HUES48 (cell line): ENCODE data around the gene VSTM4.

ENCODE experiments used
- H3K27ac ChIP-seq: one replicate; pipeline ENCODE4 v1.7.0; 2013; ENCODE audit warnings: low read depth, low read length, inconsistent platforms
- H3K27me3 ChIP-seq: 2 replicates; pipeline ENCODE4 v1.6.1; 2013; ENCODE audit warnings: mild to moderate bottlenecking, low read length; ENCODE audit not compliant: control insufficient read depth, insufficient read depth
- H3K36me3 ChIP-seq: 2 replicates; pipeline ENCODE4 v1.6.1; 2013; ENCODE audit warnings: low read length; ENCODE audit not compliant: control insufficient read depth, insufficient read depth
- H3K4me1 ChIP-seq: 2 replicates; pipeline ENCODE4 v1.6.1; 2013; ENCODE audit warnings: mild to moderate bottlenecking, low read length; ENCODE audit not compliant: control insufficient read depth, insufficient read depth
- H3K4me3 ChIP-seq: 2 replicates; pipeline ENCODE4 v1.5.1; 2013; ENCODE audit warnings: mild to moderate bottlenecking, low read depth, low read length
- H3K9ac ChIP-seq: 2 replicates; pipeline ENCODE4 v1.6.1; 2013; ENCODE audit warnings: mild to moderate bottlenecking, low read depth, low read length, moderate library complexity
- H3K9me3 ChIP-seq: 2 replicates; pipeline ENCODE4 v1.6.1; 2013; ENCODE audit warnings: low read length; ENCODE audit not compliant: control insufficient read depth, insufficient read depth

Gene VSTM4

DNA sequence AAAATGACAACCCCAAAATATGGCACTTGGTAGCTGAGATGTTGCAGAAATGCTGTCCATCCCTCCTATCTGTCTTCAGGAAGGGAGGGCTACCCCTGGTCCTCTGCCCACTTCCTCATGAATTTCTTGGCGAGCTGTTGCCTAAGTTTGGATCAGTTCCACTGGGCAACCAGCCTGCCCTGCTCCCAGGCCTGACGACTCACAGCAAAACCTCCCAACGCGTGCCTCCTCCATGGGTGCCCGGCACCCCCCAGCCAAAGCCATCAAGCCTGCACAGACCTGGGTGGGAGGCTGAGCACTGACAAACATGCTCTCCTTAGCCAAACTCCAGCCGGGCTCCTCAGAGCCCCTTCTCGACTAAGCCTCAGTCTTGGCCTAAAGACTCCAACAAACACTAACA lies 8.9 kb downstream of the VSTM4 start:
- Histone ChIP-seq H3K4me3 (no peak overlapping the region), H3K27me3 (no peaks in the 10 kb centered on the region), H3K27ac (no peak overlapping the region), H3K9me3 (no peaks in the 10 kb centered on the region), H3K36me3 (no peaks in the 10 kb centered on the region), H3K4me1 (no peaks in the 10 kb centered on the region), H3K9ac (no peak overlapping the region)

GRCh38 chr10:49105076-49105475 lies 10.2 kb downstream of the VSTM4 start:
- Histone ChIP-seq H3K27ac (no peak overlapping the region), H3K9ac (no peak overlapping the region), H3K36me3 (no peaks in the 10 kb centered on the region), H3K27me3 (no peaks in the 10 kb centered on the region), H3K4me1 (no peaks in the 10 kb centered on the region), H3K4me3 (no peak overlapping the region), H3K9me3 (no peaks in the 10 kb centered on the region)

DNA sequence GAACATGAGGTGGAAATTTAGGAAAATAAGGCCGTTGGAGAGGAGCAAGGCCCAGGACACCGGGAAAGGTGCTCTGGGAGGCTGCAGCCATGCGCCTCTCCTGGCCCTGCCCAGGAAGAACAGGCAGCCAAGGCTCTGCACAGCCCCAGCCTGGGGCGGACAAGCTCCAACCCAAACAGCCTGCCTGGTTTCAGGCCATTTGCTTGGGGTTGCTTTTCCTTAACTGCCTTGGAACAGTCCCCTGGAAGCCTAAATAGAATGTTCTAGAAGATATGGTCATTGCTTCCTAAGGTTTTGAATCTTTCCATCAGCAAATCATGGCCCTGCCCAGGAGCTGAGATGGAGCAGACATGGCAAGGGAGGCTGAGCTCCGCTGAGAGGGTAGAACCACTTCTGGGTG lies 11.0 kb downstream of the VSTM4 start:
- Histone ChIP-seq H3K4me3 (no peak overlapping the region), H3K9ac (no peak overlapping the region), H3K36me3 (no peaks in the 10 kb centered on the region), H3K4me1 (no peaks in the 10 kb centered on the region), H3K9me3 (no peaks in the 10 kb centered on the region), H3K27me3 (no peaks in the 10 kb centered on the region), H3K27ac (no peak overlapping the region)

GRCh38 chr10:49103761-49104160 lies 11.6 kb downstream of the VSTM4 start:
- no peaks in the 10 kb centered on the region for H3K36me3 ChIP-seq
- no peak overlapping the region for H3K9ac ChIP-seq
- H3K27ac ChIP-seq: no peak overlapping the region
- H3K27me3 ChIP-seq: no peaks in the 10 kb centered on the region
- H3K4me3 ChIP-seq: no peak overlapping the region
- no peaks in the 10 kb centered on the region for H3K9me3 ChIP-seq
- H3K4me1 ChIP-seq: no peaks in the 10 kb centered on the region

GRCh38 chr10:49099046-49099445 lies 16.3 kb downstream of the VSTM4 start:
- H3K4me3 ChIP-seq: no peak overlapping the region
- no peaks in the 10 kb centered on the region for H3K27me3 ChIP-seq
- no peak overlapping the region for H3K9ac ChIP-seq
- no peak overlapping the region for H3K27ac ChIP-seq
- no peaks in the 10 kb centered on the region for H3K36me3 ChIP-seq
- no peaks in the 10 kb centered on the region for H3K9me3 ChIP-seq
- no peaks in the 10 kb centered on the region for H3K4me1 ChIP-seq

GRCh38 chr10:49096890-49097445 lies 18.4 kb downstream of the VSTM4 start:
- Histone ChIP-seq H3K9ac (no peak overlapping the region), H3K9me3 (no peaks in the 10 kb centered on the region), H3K4me3 (no peak overlapping the region), H3K4me1 (no peaks in the 10 kb centered on the region), H3K36me3 (no peaks in the 10 kb centered on the region), H3K27me3 (no peaks in the 10 kb centered on the region), H3K27ac (no peak overlapping the region)

GRCh38 chr10:49094646-49095045 lies 20.7 kb downstream of the VSTM4 start:
- no peak overlapping the region for H3K9ac ChIP-seq

DNA sequence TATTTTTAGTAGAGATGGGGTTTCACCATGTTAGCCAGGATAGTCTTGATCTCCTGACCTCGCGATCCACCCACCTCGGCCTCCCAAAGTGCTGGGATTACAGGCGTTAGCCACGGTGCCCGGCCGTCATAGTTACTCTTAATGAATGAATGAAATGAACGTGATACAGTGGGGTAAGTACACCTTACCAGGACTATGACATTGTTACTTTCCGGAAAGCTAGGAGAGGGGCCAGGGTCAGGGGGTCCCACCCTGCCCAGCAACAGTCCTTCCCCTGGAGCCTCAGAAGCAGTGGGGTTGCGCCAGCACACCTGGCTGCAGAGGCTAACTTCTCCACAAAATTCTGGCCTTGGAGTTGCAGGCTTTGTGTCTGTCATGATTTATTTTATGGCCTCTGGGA lies 21.4 kb downstream of the VSTM4 start:
- Histone ChIP-seq H3K27ac (no peak overlapping the region), H3K4me3 (no peak overlapping the region)

More at GRCh38 chr10:49094646-49095045, 20.7 kb downstream of the VSTM4 start:
- Histone ChIP-seq H3K4me1 (no peaks in the 10 kb centered on the region), H3K9me3 (no peaks in the 10 kb centered on the region), H3K27me3 (no peaks in the 10 kb centered on the region), H3K4me3 (no peak overlapping the region), H3K27ac (no peak overlapping the region), H3K36me3 (no peaks in the 10 kb centered on the region)

DNA sequence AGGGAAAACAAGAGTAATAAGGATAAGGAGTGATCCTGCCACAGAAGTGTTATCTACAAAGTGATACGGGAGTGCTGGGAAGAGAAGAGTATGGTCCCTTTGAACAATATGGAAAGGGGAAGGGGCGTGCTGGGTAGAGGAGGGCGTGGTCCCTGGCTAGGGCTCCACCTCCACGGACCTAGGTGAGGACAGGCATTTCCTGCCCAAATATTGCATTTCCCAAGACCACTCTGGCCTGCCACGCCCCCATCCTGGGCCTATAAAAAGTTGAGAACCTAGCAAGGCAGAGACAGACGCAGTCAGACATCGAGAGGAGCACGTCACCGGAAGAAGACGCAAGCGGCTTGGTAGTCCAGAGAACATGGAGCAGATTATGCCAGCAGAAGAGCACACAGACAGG lies 22.8 kb downstream of the VSTM4 start:
- Histone ChIP-seq H3K27me3 (no peaks in the 10 kb centered on the region), H3K9me3 (0 out of 2 replicates have a peak, but pooled peaks cover under 1% of the 10 kb centered on the region), H3K36me3 (no peaks in the 10 kb centered on the region), H3K9ac (no peak overlapping the region), H3K27ac (no peak overlapping the region), H3K4me3 (no peak overlapping the region), H3K4me1 (peaks cover 6% of the 10 kb centered on the region; the same call in 1 of the 2 replicates)

More for the DNA sequence above, 21.4 kb downstream of the VSTM4 start:
- peaks cover 5% of the 10 kb centered on the region; the same call in 1 of the 2 replicates for H3K4me1 ChIP-seq
- H3K36me3 ChIP-seq: no peaks in the 10 kb centered on the region
- H3K9me3 ChIP-seq: no peaks in the 10 kb centered on the region
- no peak overlapping the region for H3K9ac ChIP-seq
- H3K27me3 ChIP-seq: no peaks in the 10 kb centered on the region

DNA sequence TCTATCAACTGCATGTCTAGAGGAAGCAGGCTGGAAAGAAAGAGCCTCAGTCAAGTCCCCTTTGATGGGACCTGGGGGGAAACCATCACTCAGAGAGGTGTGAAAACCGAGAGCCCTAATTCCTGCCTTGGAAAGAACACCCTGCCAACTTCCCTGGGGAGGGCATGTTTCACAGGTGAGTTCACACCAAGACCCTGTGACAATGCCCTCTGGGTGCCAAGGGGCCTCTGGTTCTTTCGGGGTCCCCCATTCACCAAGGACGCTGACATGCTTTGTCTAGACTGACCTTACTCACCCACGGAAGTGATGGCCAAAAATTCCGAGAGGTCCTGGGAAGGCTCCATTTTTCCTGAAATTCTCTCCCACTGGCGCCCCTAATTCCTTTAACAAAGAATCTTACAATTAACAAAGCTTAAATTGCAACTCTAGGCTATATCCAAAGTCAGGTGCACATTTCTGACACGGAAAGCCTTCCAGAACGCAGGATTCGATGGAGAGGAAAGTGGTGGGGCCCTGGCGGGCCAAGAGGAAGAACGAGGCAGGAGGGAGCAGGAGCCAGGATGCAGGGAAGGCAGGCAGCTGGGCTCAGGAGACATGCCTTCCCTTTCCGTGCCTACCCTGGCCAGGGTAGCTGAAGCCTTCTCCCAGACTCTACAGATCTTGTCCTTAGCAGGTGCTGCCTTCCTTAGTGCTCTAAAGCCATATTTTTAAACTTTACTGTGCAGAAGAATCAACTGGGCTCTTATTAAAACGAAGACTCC lies 23.7 kb downstream of the VSTM4 start:
- Histone ChIP-seq H3K27ac (no peak overlapping the region), H3K36me3 (no peaks in the 10 kb centered on the region), H3K27me3 (no peaks in the 10 kb centered on the region), H3K4me1 (peaks cover 6% of the 10 kb centered on the region; the same call in 1 of the 2 replicates), H3K9me3 (peaks cover 9% of the 10 kb centered on the region; the same call in 1 of the 2 replicates), H3K4me3 (no peak overlapping the region), H3K9ac (no peak overlapping the region)

GRCh38 chr10:49090696-49091380 lies 24.5 kb downstream of the VSTM4 start:
- H3K4me3 ChIP-seq: no peak overlapping the region
- no peaks in the 10 kb centered on the region for H3K36me3 ChIP-seq
- no peaks in the 10 kb centered on the region for H3K27me3 ChIP-seq
- no peak overlapping the region for H3K9ac ChIP-seq
- H3K9me3 ChIP-seq: peaks cover 10% of the 10 kb centered on the region; the same call in 1 of the 2 replicates
- H3K27ac ChIP-seq: no peak overlapping the region
- peaks cover 6% of the 10 kb centered on the region; the same call in 1 of the 2 replicates for H3K4me1 ChIP-seq
